IPS-20b (cell line): ENCODE data around the gene SLC47A1.

ENCODE experiments used
- H3K27ac ChIP-seq: one replicate; pipeline ENCODE4 v1.5.1; 2013; ENCODE audit warnings: low read length
- H3K27me3 ChIP-seq: 2 replicates; pipeline ENCODE4 v1.6.1; 2013; ENCODE audit warnings: mild to moderate bottlenecking, low read length, inconsistent platforms; ENCODE audit not compliant: insufficient read depth
- H3K36me3 ChIP-seq: 2 replicates; pipeline ENCODE4 v1.6.1; 2013; ENCODE audit warnings: low read depth, mild to moderate bottlenecking, inconsistent platforms, low read length, moderate library complexity; ENCODE audit not compliant: insufficient read depth
- H3K4me1 ChIP-seq: 2 replicates; pipeline ENCODE4 v1.6.1; 2013; ENCODE audit warnings: mild to moderate bottlenecking, control low read depth, inconsistent platforms, low read length, moderate library complexity; ENCODE audit not compliant: insufficient read depth
- H3K4me3 ChIP-seq: 2 replicates; pipeline ENCODE4 v1.5.1; 2013; ENCODE audit warnings: mild to moderate bottlenecking, low read length, inconsistent platforms
- H3K9ac ChIP-seq: 2 replicates; pipeline ENCODE4 v1.6.1; 2013; ENCODE audit warnings: low read depth, mild to moderate bottlenecking, inconsistent platforms, low read length, moderate library complexity
- H3K9me3 ChIP-seq: 2 replicates; pipeline ENCODE4 v1.6.1; 2013; ENCODE audit warnings: mild to moderate bottlenecking, low read depth, low read length, inconsistent platforms; ENCODE audit not compliant: insufficient read depth

The SLC47A1 gene

GRCh38 chr17:19544366-19544765 is 10.7 kb downstream of the SLC47A1 start:
- no peaks in the 10 kb centered on the region for H3K36me3 ChIP-seq
- no peaks in the 10 kb centered on the region for H3K27me3 ChIP-seq
- H3K27ac ChIP-seq = no peak overlapping the region
- H3K9ac ChIP-seq = no peak overlapping the region
- H3K4me1 ChIP-seq = peaks cover 3% of the 10 kb centered on the region; the same call in 1 of the 2 replicates
- no peak overlapping the region for H3K4me3 ChIP-seq
- no peaks in the 10 kb centered on the region for H3K9me3 ChIP-seq

- Histone ChIP-seq H3K9ac (no peak overlapping the region), H3K27ac (no peak overlapping the region), H3K9me3 (no peaks in the 10 kb centered on the region), H3K4me1 (peaks cover 3% of the 10 kb centered on the region; the same call in 1 of the 2 replicates), H3K4me3 (no peak overlapping the region), H3K27me3 (no peaks in the 10 kb centered on the region), H3K36me3 (no peaks in the 10 kb centered on the region)
Measured at GRCh38 chr17:19546289-19547065, 12.8 kb downstream of the SLC47A1 start.

- no peak overlapping the region for H3K9ac ChIP-seq
- peaks cover 3% of the 10 kb centered on the region; the same call in 1 of the 2 replicates for H3K4me1 ChIP-seq
- H3K27ac ChIP-seq = no peak overlapping the region
- no peaks in the 10 kb centered on the region for H3K9me3 ChIP-seq
- H3K36me3 ChIP-seq = no peaks in the 10 kb centered on the region
- H3K4me3 ChIP-seq = no peak overlapping the region
- H3K27me3 ChIP-seq = no peaks in the 10 kb centered on the region
Measured at GRCh38 chr17:19549746-19550623, 16.3 kb downstream of the SLC47A1 start.

- H3K4me3 ChIP-seq = no peak overlapping the region
- H3K27me3 ChIP-seq = no peaks in the 10 kb centered on the region
- peaks cover 3% of the 10 kb centered on the region; the same call in 1 of the 2 replicates for H3K4me1 ChIP-seq
- H3K27ac ChIP-seq = no peak overlapping the region
- no peak overlapping the region for H3K9ac ChIP-seq
- no peaks in the 10 kb centered on the region for H3K36me3 ChIP-seq
- no peaks in the 10 kb centered on the region for H3K9me3 ChIP-seq
Measured at GRCh38 chr17:19551165-19551564, 17.5 kb downstream of the SLC47A1 start.

GRCh38 chr17:19551591-19552148 is 18.0 kb downstream of the SLC47A1 start:
- peaks cover 3% of the 10 kb centered on the region; the same call in 1 of the 2 replicates for H3K4me1 ChIP-seq
- no peak overlapping the region for H3K9ac ChIP-seq
- H3K9me3 ChIP-seq = no peaks in the 10 kb centered on the region
- no peaks in the 10 kb centered on the region for H3K36me3 ChIP-seq
- H3K27me3 ChIP-seq = no peaks in the 10 kb centered on the region
- H3K27ac ChIP-seq = no peak overlapping the region
- no peak overlapping the region for H3K4me3 ChIP-seq

GRCh38 chr17:19553036-19553435 is 19.4 kb downstream of the SLC47A1 start:
- Histone ChIP-seq H3K9me3 (no peaks in the 10 kb centered on the region), H3K4me3 (no peak overlapping the region), H3K4me1 (peaks cover 2% of the 10 kb centered on the region; the same call in 1 of the 2 replicates), H3K27ac (no peak overlapping the region), H3K9ac (no peak overlapping the region), H3K27me3 (no peaks in the 10 kb centered on the region), H3K36me3 (no peaks in the 10 kb centered on the region)

GRCh38 chr17:19554393-19554792 is 20.7 kb downstream of the SLC47A1 start:
- Histone ChIP-seq H3K4me1 (no peaks in the 10 kb centered on the region; the same call in none of the 2 replicates), H3K27me3 (no peaks in the 10 kb centered on the region), H3K9ac (no peak overlapping the region), H3K27ac (no peak overlapping the region), H3K36me3 (no peaks in the 10 kb centered on the region), H3K9me3 (no peaks in the 10 kb centered on the region), H3K4me3 (no peak overlapping the region)

GRCh38 chr17:19555746-19556145 is 22.1 kb downstream of the SLC47A1 start:
- H3K9me3 ChIP-seq = no peaks in the 10 kb centered on the region
- H3K27ac ChIP-seq = no peak overlapping the region
- H3K36me3 ChIP-seq = no peaks in the 10 kb centered on the region
- H3K27me3 ChIP-seq = no peaks in the 10 kb centered on the region
- no peak overlapping the region for H3K4me3 ChIP-seq
- H3K4me1 ChIP-seq = peaks cover 3% of the 10 kb centered on the region
- H3K9ac ChIP-seq = no peak overlapping the region

GRCh38 chr17:19558946-19559345 is 25.3 kb downstream of the SLC47A1 start:
- H3K9me3 ChIP-seq = no peaks in the 10 kb centered on the region
- H3K4me3 ChIP-seq = no peak overlapping the region
- no peak overlapping the region for H3K27ac ChIP-seq
- H3K9ac ChIP-seq = no peak overlapping the region
- H3K36me3 ChIP-seq = no peaks in the 10 kb centered on the region
- H3K4me1 ChIP-seq = peaks cover 3% of the 10 kb centered on the region; the same call in 1 of the 2 replicates
- no peaks in the 10 kb centered on the region for H3K27me3 ChIP-seq

GRCh38 chr17:19561697-19562318 is 28.2 kb downstream of the SLC47A1 start:
- Histone ChIP-seq H3K9me3 (no peaks in the 10 kb centered on the region), H3K27ac (no peak overlapping the region), H3K27me3 (no peaks in the 10 kb centered on the region), H3K36me3 (no peaks in the 10 kb centered on the region), H3K4me1 (peaks cover 3% of the 10 kb centered on the region; the same call in 1 of the 2 replicates), H3K9ac (no peak overlapping the region), H3K4me3 (no peak overlapping the region)

- Histone ChIP-seq H3K36me3 (no peaks in the 10 kb centered on the region), H3K27ac (no peak overlapping the region), H3K4me3 (no peak overlapping the region), H3K9ac (no peak overlapping the region), H3K27me3 (no peaks in the 10 kb centered on the region), H3K9me3 (no peaks in the 10 kb centered on the region), H3K4me1 (no peaks in the 10 kb centered on the region)
Measured at GRCh38 chr17:19565817-19566575, 32.3 kb downstream of the SLC47A1 start.
